ENCODE data around the gene TET1.
"Not testable (repeated sequence)": the region's sequence is repeated elsewhere in the genome, so short reads cannot be mapped to it uniquely, and the experiment has no call there.

TET1 gene

DNA sequence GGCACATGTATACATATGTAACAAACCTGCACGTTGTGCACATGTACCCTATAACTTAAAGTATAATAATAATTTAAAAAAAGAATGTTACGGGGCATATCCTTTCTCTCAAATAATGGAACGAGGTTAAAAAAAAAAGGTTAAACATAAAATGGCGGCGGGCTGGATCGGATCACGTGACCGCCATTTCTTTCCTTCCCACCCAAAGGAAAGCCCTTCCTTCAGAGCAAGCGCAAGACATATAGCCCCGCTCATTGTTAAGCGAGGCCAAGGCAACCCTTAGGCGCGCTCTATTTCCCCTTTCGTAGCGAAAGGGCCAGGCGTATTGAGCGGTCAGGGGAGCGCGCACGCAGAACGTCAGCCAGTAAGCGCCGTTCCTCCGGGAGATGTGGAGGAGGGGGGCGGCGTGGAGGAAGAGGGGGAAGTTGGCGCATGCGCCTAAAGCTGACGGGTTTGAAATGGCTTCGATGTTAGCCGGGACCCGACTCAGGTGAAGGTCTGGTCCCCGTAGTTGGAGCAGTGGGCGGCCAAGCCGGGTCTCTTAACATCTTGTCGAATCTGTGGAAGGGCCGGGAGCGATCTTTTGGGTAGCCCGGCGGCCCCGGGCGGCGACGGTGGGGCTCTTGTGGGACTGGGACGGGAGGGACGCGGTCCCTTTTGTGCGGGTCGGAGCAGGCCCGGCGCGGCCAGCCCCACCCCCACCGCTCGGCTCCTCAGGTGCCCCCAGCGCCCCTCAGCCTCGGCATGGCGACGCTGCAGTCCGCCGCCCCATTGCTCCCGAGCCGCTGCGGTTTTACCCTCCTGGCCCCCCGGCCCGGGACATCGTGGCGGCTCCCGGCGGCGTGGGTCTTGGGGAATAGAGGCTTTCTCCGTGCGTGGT, 160.9 kb downstream of the TET1 start, which contains the start of gene CCAR1:
Gene CCAR1 (plus strand): TSS at position 447 of the 880 bp plus-strand sequence. CDS start 1,266 bp downstream, outside the sequence.
- DNase-seq: peak; percentile 97

- no peak for DNase-seq
Measured at GRCh38 chr10:68721673-68722335, 161.7 kb downstream of the TET1 start.

GRCh38 chr10:68725016-68725415, 164.9 kb downstream of the TET1 start:
- DNase-seq: no peak

- no peak for DNase-seq
Measured at GRCh38 chr10:68727146-68727545, 167.0 kb downstream of the TET1 start.

- no peak for DNase-seq
Measured at GRCh38 chr10:68732651-68733050, 172.5 kb downstream of the TET1 start.

- no peak for DNase-seq
Measured at GRCh38 chr10:68734349-68734748, 174.2 kb downstream of the TET1 start.

GRCh38 chr10:68735119-68735518, 175.0 kb downstream of the TET1 start:
- DNase-seq: no peak

DNA sequence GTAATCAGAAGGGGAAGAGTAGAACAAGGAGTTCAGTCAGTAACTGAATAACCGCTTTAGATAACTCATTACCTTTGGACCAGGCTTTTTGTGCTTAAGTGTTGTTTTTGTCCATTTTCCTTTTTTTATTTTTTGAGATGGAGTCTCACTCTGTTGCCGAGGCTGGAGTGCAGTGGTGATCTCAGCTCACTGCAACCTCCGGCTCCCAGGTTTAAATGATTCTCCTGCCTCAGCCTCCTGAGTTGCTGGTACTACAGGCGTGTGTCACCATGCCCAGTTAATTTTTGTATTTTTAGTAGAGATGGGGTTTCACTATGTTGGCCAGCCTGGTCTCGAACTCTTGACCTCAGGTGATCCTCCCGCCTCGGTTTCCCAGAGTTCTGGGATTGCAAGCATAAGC, 175.6 kb downstream of the TET1 start:
- not testable (repeated sequence) for DNase-seq

DNA sequence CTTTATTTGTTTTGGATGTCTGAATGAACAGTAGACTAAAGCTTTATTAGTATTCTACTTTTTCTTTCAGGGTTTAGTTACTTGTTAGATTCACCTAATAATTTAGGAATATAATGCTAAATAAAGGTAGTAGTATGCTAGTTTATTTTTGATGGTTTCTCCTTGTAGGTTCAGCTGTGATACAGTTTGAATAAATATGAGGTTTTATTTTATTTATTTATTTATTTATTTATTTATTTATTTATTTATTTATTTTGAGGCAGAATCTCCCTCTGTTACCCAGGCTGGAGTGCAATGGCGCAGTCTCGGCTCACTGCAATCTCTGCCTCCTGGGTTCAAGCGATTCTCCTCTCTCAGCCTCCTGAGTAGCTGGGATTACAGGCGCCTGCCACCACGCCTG, 180.5 kb downstream of the TET1 start:
- not testable (repeated sequence) for DNase-seq

- no peak for DNase-seq
Measured at GRCh38 chr10:68742397-68742796, 182.3 kb downstream of the TET1 start.
